Activated gamma-delta T cell treated with anti-CD3 and anti-CD28 coated beads, Interleukin-2, amount 50 U/mL, for 16 hours (primary cell): ENCODE data around the gene HNMT.

Source experiments
- DNase-seq: peaks from one replicate; pipeline ENCODE4 v3.0.0-alpha.2; 2020; ENCODE audit warnings: low read depth

Gene HNMT

DNA sequence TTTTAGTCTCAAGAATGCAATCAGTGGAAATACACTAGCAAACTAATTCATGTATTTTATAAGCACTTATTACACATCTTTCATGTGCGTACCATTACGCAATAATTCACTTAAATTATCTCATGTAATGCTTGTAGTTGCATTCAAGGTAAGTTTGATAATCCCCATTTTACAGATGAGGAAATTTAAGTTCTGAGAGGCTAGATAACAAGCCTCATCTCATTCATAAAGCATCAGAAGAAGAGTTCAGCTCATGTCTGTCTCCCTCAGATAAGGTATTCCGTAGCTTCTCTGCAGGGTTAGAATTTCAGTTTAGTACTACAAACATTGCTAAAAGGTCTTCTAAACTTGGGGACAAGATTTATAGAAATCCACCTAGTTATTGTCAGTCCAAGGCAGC, 47.8 kb downstream of the HNMT start:
- no peak for DNase-seq

GRCh38 chr2:138012968-138013367, 48.7 kb downstream of the HNMT start:
- no peak for DNase-seq

DNA sequence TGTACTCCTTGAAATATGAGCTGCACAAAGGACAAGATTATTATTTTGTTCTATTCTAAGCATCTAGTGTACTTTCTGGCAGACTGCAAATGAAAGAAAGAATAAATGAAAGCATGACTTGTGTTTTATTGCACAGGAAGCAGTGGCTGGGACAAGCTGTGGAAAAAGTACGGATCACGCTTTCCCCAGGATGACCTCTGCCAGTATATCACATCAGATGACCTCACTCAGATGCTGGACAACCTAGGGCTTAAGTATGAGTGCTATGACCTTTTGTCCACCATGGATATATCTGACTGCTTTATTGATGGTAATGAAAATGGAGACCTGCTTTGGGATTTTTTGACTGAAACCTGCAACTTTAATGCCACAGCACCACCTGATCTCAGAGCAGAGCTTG, 49.4 kb downstream of the HNMT start:
- no peak for DNase-seq

- DNase-seq: no peak
Observed at GRCh38 chr2:138015494-138015893, 51.2 kb downstream of the HNMT start.

- DNase-seq: no peak
Observed at GRCh38 chr2:138016351-138017087, 52.2 kb downstream of the HNMT start.

DNA sequence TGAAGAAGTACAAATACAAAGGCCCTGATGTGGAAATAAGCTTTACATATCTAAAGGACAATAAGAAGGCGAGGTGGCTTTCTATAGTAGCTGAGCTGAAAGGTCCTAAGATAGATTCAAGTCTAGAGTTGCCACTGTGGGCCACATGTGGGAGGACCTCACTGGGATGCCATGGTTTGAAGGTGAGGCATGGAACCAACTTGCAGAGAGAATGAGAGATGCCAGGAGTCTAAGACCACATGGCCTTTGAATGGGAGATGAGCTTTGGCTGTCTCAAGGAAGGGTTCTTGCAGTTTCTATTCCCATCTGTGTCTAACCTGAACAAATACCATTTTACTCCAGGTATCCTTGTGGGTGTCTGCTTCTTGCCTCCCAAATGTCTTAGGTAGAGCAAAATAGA, 53.6 kb downstream of the HNMT start:
- DNase-seq: no peak

- DNase-seq: no peak
Observed at GRCh38 chr2:138018866-138019688, 54.8 kb downstream of the HNMT start.

GRCh38 chr2:138020432-138020831, 56.2 kb downstream of the HNMT start:
- no peak for DNase-seq

DNA sequence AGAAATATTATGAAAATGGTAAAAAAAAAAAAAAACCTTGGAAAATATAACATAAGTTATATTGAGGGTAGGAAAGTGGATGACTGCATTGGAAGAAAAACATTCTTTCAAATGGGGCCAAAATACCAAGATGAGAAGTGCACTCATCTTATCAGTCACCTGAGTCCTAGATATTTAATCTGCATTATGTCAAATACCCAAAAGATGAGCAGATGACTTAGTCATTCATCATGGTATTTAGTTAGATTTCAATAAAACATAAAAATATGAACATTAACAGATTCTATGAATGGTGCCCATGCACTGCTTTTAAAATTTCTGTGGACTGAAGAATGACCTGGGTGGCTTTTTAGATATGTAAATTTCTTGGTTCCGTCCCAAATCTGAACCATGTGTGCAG, 56.9 kb downstream of the HNMT start:
- DNase-seq: no peak

- DNase-seq: no peak
Observed at GRCh38 chr2:138023298-138023697, 59.0 kb downstream of the HNMT start.

DNA sequence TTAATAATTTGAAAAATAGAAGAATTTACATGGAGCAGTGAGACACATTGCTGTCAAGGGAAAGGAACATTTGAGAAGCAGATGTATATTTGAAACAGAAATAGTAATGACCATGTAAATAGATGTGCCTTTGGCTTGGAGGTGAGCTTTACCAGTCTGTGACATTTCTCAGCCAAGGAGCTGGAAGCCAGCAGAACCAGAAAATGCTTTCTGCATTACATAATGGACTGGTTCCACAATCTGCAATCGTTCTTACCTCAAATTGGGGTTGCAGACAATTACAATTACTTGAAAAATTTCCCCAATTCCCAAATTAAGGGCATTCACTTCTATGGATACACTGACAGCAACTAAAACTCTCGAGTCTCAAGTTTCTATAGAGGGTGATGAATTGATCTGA, 59.7 kb downstream of the HNMT start:
- no peak for DNase-seq

GRCh38 chr2:138026111-138027020, 62.1 kb downstream of the HNMT start:
- DNase-seq: no peak

GRCh38 chr2:138028538-138028937, 64.3 kb downstream of the HNMT start:
- no peak for DNase-seq

- no peak for DNase-seq
Observed at GRCh38 chr2:138029276-138029675, 65.0 kb downstream of the HNMT start.

DNA sequence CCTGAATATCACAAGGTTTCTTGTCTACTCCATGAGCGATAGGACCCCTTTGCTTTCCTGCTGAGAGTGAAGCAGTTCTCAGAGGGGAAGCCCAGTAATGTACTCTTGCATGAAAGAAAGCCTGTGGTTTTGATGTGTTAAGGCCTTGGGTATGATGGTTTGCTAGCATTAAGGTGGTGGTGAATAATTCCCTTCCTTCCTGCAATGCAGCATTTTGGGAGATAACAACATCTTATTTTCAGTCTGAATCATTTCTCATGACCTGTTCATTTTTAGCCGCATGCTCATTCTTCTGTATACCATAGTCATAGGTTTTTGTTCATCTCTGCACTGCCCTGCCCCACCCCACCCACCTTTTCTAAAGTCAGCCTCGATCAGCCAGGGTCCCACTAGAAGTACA, 66.2 kb downstream of the HNMT start:
- DNase-seq: no peak

DNA sequence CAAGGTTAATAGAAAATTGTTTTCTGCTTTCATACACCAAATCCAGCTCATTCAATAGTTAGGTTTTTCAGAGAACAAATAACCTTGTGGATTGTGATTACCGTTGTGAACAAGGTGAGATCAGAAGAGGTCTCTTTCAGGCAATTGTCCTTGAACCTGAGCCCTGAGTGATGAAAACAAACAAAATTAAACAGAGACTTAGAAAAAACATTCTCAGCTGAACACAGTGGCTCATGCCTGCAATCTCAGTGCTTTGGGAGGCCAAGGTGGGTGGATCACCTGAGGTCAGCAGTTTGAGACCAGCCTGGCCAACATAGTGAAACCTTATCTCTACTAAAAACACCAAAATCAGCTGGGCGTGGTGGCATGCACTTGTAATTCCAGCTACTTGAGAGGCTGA, 68.1 kb downstream of the HNMT start:
- DNase-seq: no peak

DNA sequence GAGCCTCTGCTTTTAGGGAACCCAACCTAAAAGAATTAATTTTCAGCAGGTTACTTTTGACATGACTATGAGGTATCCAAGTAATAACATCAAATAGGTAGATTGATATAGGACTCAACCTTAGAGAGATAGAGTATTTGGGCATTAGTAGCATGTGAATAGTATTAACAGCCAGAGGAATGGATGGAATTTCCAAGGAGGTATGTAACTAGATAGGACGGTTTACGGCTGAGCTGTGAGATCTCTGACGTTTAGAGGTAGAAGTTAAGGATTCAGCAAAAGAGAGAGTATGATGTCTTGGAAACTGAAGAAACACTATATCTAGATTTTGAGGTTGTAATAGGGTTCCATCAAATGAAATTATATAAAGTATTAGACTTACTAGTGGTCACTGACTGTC, 70.3 kb downstream of the HNMT start:
- no peak for DNase-seq

GRCh38 chr2:138035608-138036217, 71.4 kb downstream of the HNMT start:
- DNase-seq: no peak

DNA sequence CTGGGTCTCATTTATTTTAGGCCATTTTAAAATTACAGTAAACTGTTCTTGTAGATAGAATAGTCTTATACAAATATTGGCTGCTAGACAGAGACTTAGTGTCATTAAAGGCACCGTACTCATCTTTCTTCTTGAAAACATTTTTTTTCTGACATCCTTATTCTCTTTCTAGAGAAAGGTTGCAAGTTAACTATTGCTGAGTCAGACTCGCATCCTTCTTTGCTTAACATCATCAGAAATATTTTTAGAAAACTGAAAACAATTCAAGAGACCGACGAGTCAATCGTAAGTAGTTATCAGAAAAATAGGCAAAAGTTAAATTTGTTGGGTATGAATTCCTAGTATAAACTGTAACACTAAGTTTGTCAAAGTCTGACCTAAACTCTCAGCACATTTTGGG, 72.2 kb downstream of the HNMT start:
- no peak for DNase-seq

GRCh38 chr2:138037090-138037489, 72.8 kb downstream of the HNMT start:
- DNase-seq: no peak

GRCh38 chr2:138040616-138041015, 76.3 kb downstream of the HNMT start:
- no peak for DNase-seq

- no peak for DNase-seq
Observed at GRCh38 chr2:138042311-138042710, 78.0 kb downstream of the HNMT start.
